Activated naive CD8-positive, alpha-beta T cell treated with anti-CD3 and anti-CD28 coated beads, Interleukin-2, amount 10 ng/mL, durations not matched to agents 7 days and 5 days (primary cell): ENCODE results near the gene POSTN. TPM values are rescaled to one million over a fixed set of nuclear protein-coding genes. Genes with fewer than 3 reads are reported as not detected.
"Not testable (repeated sequence)": the region's sequence is repeated elsewhere in the genome, so short reads cannot be mapped to it uniquely, and the experiment has no call there.

ENCODE experiments used
- ATAC-seq: fragments of 150-1000 bp; cut with Tn5 transposase; one replicate; pipeline ENCODE4 v1.10.0; 2021; ENCODE audit warnings: low read depth, moderate library complexity
- POLR2A ChIA-PET: fragments of 350-600 bp; sonication (Branson Sonifier 250); formaldehyde crosslinking; loops from one replicate; lab custom pipeline; 2021; ENCODE audit warnings: antibody characterized with exemption; lab: Charles Lee
- DNase-seq: peaks from one replicate; pipeline ENCODE4 v3.0.0; 2021
- H3K27ac Mint-ChIP-seq: one replicate; pipeline ENCODE4 v1.8.0; 2022; ENCODE audit warnings: mild to moderate bottlenecking, mixed read lengths
- H3K27me3 Mint-ChIP-seq: one replicate; pipeline ENCODE4 v1.8.0; 2022; ENCODE audit warnings: mild to moderate bottlenecking, moderate library complexity, mixed read lengths
- H3K36me3 Mint-ChIP-seq: one replicate; pipeline ENCODE4 v1.8.0; 2021; ENCODE audit warnings: mild to moderate bottlenecking, mixed read lengths
- H3K4me1 Mint-ChIP-seq: one replicate; pipeline ENCODE4 v1.8.0; 2021; ENCODE audit warnings: mixed read lengths
- H3K4me3 Mint-ChIP-seq: one replicate; pipeline ENCODE4 v1.8.0; 2022; ENCODE audit warnings: mild to moderate bottlenecking, moderate library complexity, mixed read lengths
- H3K9me3 Mint-ChIP-seq: one replicate; pipeline ENCODE4 v1.8.0; 2021; ENCODE audit warnings: mixed read lengths
- total RNA-seq, 2 experiments: library from RNA; stranded (reverse); gene quantifications; one replicate each; pipeline ENCODE4 v1.2.3, GENCODE V29; 2021

POSTN gene
- total RNA-seq, 2 experiments from 2014 or later: not detected

- H3K4me3 Mint-ChIP-seq: no peak overlapping the region
- H3K36me3 Mint-ChIP-seq: no peaks in the 10 kb centered on the region
- H3K27me3 Mint-ChIP-seq: no peaks in the 10 kb centered on the region
- no peaks in the 10 kb centered on the region for H3K9me3 Mint-ChIP-seq
- no peak overlapping the region for H3K27ac Mint-ChIP-seq
- ATAC-seq: no peak
- H3K4me1 Mint-ChIP-seq: no peaks in the 10 kb centered on the region
- DNase-seq: no peak
- POLR2A ChIA-PET: no interaction called here
Measured at GRCh38 chr13:37613638-37614037, 15.1 kb upstream of the POSTN start.

- POLR2A ChIA-PET: no interaction called here
- DNase-seq: no peak
- H3K27me3 Mint-ChIP-seq: no peaks in the 10 kb centered on the region
Measured at GRCh38 chr13:37613236-37613635, 14.7 kb upstream of the POSTN start.

GRCh38 chr13:37608750-37609339 lies 10.3 kb upstream of the POSTN start:
- no peak overlapping the region for H3K4me3 Mint-ChIP-seq
- no peaks in the 10 kb centered on the region for H3K27me3 Mint-ChIP-seq
- no peak for DNase-seq
- H3K27ac Mint-ChIP-seq: no peak overlapping the region
- ATAC-seq: no peak
- H3K4me1 Mint-ChIP-seq: no peaks in the 10 kb centered on the region
- H3K36me3 Mint-ChIP-seq: no peaks in the 10 kb centered on the region
- H3K9me3 Mint-ChIP-seq: peaks cover 4% of the 10 kb centered on the region
- POLR2A ChIA-PET: no interaction called here

More at GRCh38 chr13:37613236-37613635, 14.7 kb upstream of the POSTN start:
- no peak for ATAC-seq
- Mint-ChIP-seq H3K36me3 (no peaks in the 10 kb centered on the region), H3K9me3 (no peaks in the 10 kb centered on the region), H3K27ac (no peak overlapping the region), H3K4me1 (no peaks in the 10 kb centered on the region), H3K4me3 (no peak overlapping the region)

DNA sequence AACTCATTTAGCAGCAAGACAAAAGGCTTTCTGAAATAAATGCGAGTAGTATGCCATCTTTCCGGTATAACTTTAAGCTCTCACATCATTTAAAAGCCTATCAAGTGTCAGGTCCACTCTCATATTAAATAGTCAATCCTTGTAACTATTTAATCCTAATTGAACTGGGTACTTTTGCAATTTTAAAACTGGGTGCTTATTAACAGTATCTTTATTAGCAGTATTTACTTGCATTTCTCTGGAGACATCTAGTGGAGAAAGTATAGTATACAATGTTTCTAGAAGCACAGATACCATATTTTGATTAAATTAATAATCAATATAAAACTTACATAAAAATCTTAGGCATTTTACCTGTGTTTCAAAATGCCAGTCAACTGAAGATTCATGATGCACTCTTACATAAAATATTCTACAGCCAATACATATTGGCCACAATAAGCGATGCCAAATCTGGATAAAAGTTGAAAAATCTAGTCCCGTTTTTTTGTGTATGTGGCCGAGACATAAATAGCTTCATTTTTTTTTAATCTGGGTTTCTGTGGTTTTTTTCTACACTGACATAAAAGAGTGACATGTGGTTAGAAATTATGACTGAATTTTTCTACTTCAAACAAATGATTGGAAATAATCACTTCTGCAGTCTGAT lies 4.3 kb upstream of the POSTN start:
- no peaks in the 10 kb centered on the region for H3K27me3 Mint-ChIP-seq
- DNase-seq (no peak), ATAC-seq (no peak)
- no peak overlapping the region for H3K27ac Mint-ChIP-seq
- POLR2A ChIA-PET: no interaction called here
- H3K4me3 Mint-ChIP-seq: no peak overlapping the region
- H3K9me3 Mint-ChIP-seq: peaks cover 4% of the 10 kb centered on the region
- H3K36me3 Mint-ChIP-seq: no peaks in the 10 kb centered on the region
- no peaks in the 10 kb centered on the region for H3K4me1 Mint-ChIP-seq

GRCh38 chr13:37601648-37602440 lies 3.3 kb upstream of the POSTN start:
- H3K36me3 Mint-ChIP-seq: no peaks in the 10 kb centered on the region
- no peak overlapping the region for H3K27ac Mint-ChIP-seq
- no peaks in the 10 kb centered on the region for H3K27me3 Mint-ChIP-seq
- POLR2A ChIA-PET: no interaction called here
- H3K4me1 Mint-ChIP-seq: no peaks in the 10 kb centered on the region
- H3K9me3 Mint-ChIP-seq: peaks cover 2% of the 10 kb centered on the region
- no peak for DNase-seq
- H3K4me3 Mint-ChIP-seq: no peak overlapping the region
- no peak for ATAC-seq

DNA sequence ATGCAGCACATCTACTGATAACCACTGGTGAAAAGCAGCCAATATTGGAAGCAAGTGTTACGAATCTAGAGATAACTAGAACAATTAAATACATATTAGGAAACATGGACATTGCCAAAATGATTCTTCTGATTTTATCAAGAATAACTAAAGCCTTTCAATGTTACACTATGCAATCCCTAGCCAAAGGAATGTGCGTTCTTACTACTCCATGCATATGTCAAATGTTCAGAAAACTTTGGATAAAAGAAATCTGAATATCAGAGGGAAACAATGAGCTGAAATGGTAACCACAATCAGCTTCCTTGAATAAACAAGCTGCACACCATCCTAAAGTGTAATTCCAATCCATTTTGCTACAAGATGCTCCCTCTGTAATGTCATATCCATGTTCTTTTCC lies 951 bp upstream of the POSTN start:
- POLR2A ChIA-PET: no interaction called here
- no peaks in the 10 kb centered on the region for H3K9me3 Mint-ChIP-seq
- H3K27ac Mint-ChIP-seq: no peak overlapping the region
- no peaks in the 10 kb centered on the region for H3K36me3 Mint-ChIP-seq
- DNase-seq (no peak), ATAC-seq (no peak)
- no peaks in the 10 kb centered on the region for H3K4me1 Mint-ChIP-seq
- H3K27me3 Mint-ChIP-seq: no peaks in the 10 kb centered on the region
- H3K4me3 Mint-ChIP-seq: no peak overlapping the region

DNA sequence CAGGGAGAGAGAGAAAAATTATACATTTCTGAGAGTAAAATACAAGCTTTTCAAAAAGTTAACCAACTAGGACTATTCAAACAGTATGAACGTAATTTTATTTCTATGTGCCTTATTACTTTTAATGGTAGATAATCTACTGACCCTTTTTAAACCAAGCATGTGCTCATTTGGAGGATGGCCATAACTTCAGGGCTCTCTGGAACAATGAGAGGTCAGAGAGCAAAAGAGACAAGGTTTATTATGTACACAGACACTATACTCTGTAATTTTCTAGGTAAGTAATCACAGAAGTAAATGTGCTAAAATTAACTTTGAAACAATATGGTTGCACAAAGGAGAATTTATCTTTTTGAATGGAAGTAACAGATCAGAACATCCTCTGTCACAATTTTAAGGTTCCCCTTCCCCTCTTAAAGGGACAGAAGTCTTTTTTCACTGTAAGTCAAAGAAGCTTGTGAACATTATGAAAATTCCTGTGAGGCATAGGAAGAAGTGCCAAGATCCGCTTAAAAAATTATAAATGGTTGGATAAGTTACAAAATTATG lies 1.0 kb downstream of the POSTN start:
- Mint-ChIP-seq H3K9me3 (no peaks in the 10 kb centered on the region), H3K4me3 (no peak overlapping the region), H3K27me3 (no peaks in the 10 kb centered on the region), H3K4me1 (no peaks in the 10 kb centered on the region), H3K36me3 (no peaks in the 10 kb centered on the region), H3K27ac (no peak overlapping the region)
- POLR2A ChIA-PET: no interaction called here
- ATAC-seq (no peak), DNase-seq (no peak)

GRCh38 chr13:37596805-37597204 lies 1.8 kb downstream of the POSTN start:
- Mint-ChIP-seq H3K27ac (no peak overlapping the region), H3K4me1 (no peaks in the 10 kb centered on the region), H3K9me3 (no peaks in the 10 kb centered on the region), H3K27me3 (no peaks in the 10 kb centered on the region), H3K36me3 (no peaks in the 10 kb centered on the region), H3K4me3 (no peak overlapping the region)
- POLR2A ChIA-PET: no interaction called here
- ATAC-seq (no peak), DNase-seq (no peak)

- no peak for DNase-seq
- Mint-ChIP-seq H3K36me3 (no peaks in the 10 kb centered on the region), H3K4me3 (no peak overlapping the region), H3K4me1 (no peaks in the 10 kb centered on the region), H3K27ac (no peak overlapping the region), H3K9me3 (no peaks in the 10 kb centered on the region), H3K27me3 (no peaks in the 10 kb centered on the region)
- no peak for ATAC-seq
- POLR2A ChIA-PET: no interaction called here
Measured at GRCh38 chr13:37595162-37595561, 3.4 kb downstream of the POSTN start.

- Mint-ChIP-seq H3K27ac (no peak overlapping the region), H3K36me3 (no peaks in the 10 kb centered on the region), H3K4me3 (no peak overlapping the region), H3K9me3 (no peaks in the 10 kb centered on the region), H3K27me3 (no peaks in the 10 kb centered on the region), H3K4me1 (no peaks in the 10 kb centered on the region)
- POLR2A ChIA-PET: no interaction called here
- ATAC-seq (no peak), DNase-seq (no peak)
Measured at GRCh38 chr13:37594550-37594949, 4.0 kb downstream of the POSTN start.

GRCh38 chr13:37589381-37589780 lies 9.2 kb downstream of the POSTN start:
- ATAC-seq, H3K27ac Mint-ChIP-seq, DNase-seq, H3K27me3 Mint-ChIP-seq, H3K36me3 Mint-ChIP-seq, POLR2A ChIA-PET, H3K9me3 Mint-ChIP-seq, H3K4me3 Mint-ChIP-seq, H3K4me1 Mint-ChIP-seq: not testable (repeated sequence)

DNA sequence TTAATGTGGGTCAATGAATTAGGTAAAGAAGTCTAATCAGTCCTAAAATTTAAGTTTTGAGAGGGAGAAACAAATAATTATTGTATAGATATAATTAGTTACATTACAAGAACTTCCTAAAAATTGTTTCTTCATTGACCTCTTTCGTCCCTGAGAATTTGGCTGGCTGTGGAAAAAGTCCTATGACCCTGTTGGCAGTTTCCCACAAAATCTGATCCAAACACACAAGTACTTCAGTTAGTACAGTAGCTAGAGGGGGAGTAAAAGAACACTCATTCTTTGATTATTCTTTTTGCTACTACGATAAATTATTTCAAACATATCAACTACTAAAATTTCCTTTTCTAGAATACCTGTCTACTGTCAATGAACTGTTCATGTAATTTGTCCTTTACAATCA lies 11.3 kb downstream of the POSTN start:
- no peaks in the 10 kb centered on the region for H3K36me3 Mint-ChIP-seq
- ATAC-seq (no peak), DNase-seq (no peak)
- no peaks in the 10 kb centered on the region for H3K4me1 Mint-ChIP-seq
- H3K27me3 Mint-ChIP-seq: no peaks in the 10 kb centered on the region
- POLR2A ChIA-PET: no interaction called here
- H3K9me3 Mint-ChIP-seq: peaks cover 3% of the 10 kb centered on the region
- H3K27ac Mint-ChIP-seq: no peak overlapping the region
- H3K4me3 Mint-ChIP-seq: no peak overlapping the region

- Mint-ChIP-seq H3K36me3 (no peaks in the 10 kb centered on the region), H3K4me3 (no peak overlapping the region), H3K27ac (no peak overlapping the region), H3K27me3 (no peaks in the 10 kb centered on the region), H3K4me1 (no peaks in the 10 kb centered on the region), H3K9me3 (peaks cover 3% of the 10 kb centered on the region)
- no peak for ATAC-seq
- DNase-seq: no peak
- POLR2A ChIA-PET: no interaction called here
Measured at GRCh38 chr13:37586164-37586563, 12.4 kb downstream of the POSTN start.

DNA sequence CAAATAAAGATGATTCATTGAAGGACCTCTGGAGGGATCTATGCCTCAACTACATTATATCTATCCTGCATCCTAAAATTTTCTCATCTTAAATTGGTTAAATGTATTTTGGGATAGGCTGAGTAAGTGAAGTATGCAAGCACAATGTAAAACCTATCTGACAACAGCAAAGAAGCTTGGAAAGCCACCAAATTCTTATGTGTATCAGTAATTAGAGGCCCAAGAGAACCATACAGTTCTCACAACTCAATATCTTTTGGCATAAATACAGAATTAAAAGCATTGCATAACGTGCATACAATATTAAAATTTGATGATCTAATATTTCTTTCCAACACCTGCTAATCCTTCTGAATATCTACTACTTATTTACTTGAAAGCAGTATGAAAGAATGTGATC lies 13.0 kb downstream of the POSTN start:
- Mint-ChIP-seq H3K36me3 (no peaks in the 10 kb centered on the region), H3K4me3 (no peak overlapping the region), H3K9me3 (peaks cover 4% of the 10 kb centered on the region), H3K27ac (no peak overlapping the region), H3K27me3 (no peaks in the 10 kb centered on the region), H3K4me1 (no peaks in the 10 kb centered on the region)
- DNase-seq: no peak
- POLR2A ChIA-PET: no interaction called here
- ATAC-seq: no peak
